Lower leg skin (tissue), 3 donors: ENCODE data around the gene PTPRN2.

Experiments used
- CTCF ChIP-seq, 3 donors: fragments of 450-650 bp; IDR thresholded peaks; one replicate each; pipeline ENCODE4 v1.5.1; 2016; ENCODE audit warnings: antibody characterized with exemption in 3 of 3, mild to moderate bottlenecking in 3 of 3, moderate library complexity in 2 of 3
- POLR2A ChIP-seq, 2 donors: fragments of 450-650 bp; IDR thresholded peaks; one replicate each; pipeline ENCODE4 v1.6.1; 2016 to 2017; ENCODE audit warnings: antibody characterized with exemption in 2 of 2, mild to moderate bottlenecking in 1 of 2, moderate library complexity in 1 of 2

- TF ChIP-seq CTCF (IDR thresholded peaks at IDR 0.05) (no peak), POLR2A (IDR thresholded peaks at IDR 0.05) (no peak)
These were observed 187.9 kb downstream of the PTPRN2 start for GRCh38 chr7:158399762-158400161.
